Muscle layer of duodenum (tissue), 2 donors: Measurements from ENCODE around the gene BICD2.
"Not testable (repeated sequence)": the region's sequence is repeated elsewhere in the genome, so short reads cannot be mapped to it uniquely, and the experiment has no call there.

Experiments used
- H3K27ac ChIP-seq: one replicate; pipeline ENCODE4 v1.7.0; 2013; ENCODE audit warnings: mild to moderate bottlenecking, low read length
- H3K27me3 ChIP-seq: one replicate; pipeline ENCODE4 v1.7.0; 2013; ENCODE audit warnings: low read depth, mild to moderate bottlenecking, control low read depth, low read length
- H3K36me3 ChIP-seq, 2 donors: one replicate each; pipeline ENCODE4 v1.7.0; 2013; ENCODE audit warnings: low read length in 2 of 2, control low read depth in 1 of 2, mild to moderate bottlenecking in 1 of 2; ENCODE audit not compliant: insufficient read depth in 2 of 2, control insufficient read depth in 1 of 2
- H3K4me1 ChIP-seq, 2 donors: one replicate each; pipeline ENCODE4 v1.7.0; 2013; ENCODE audit warnings: low read length in 2 of 2, mild to moderate bottlenecking in 2 of 2, control low read depth in 1 of 2, moderate library complexity in 1 of 2; ENCODE audit not compliant: insufficient read depth in 2 of 2, control insufficient read depth in 1 of 2
- H3K4me3 ChIP-seq, 2 donors: one replicate each; pipeline ENCODE4 v1.7.0; 2013; ENCODE audit warnings: low read length in 2 of 2, low read depth in 1 of 2, mild to moderate bottlenecking in 1 of 2
- H3K9me3 ChIP-seq, 2 donors: one replicate each; pipeline ENCODE4 v1.7.0; 2013; ENCODE audit warnings: low read length in 2 of 2, control low read depth in 1 of 2, mild to moderate bottlenecking in 1 of 2; ENCODE audit not compliant: control insufficient read depth in 1 of 2
- donor health status: healthy.

BICD2 gene

GRCh38 chr9:92764381-92764987 is at the start of gene BICD2:
Gene BICD2, minus strand, starts transcription at chr9:92764833. Its CDS starts 89 bp downstream, at chr9:92764744.
- Histone ChIP-seq H3K36me3 (no peaks in the 10 kb centered on the region), H3K27ac (peak within 1 kb of the TSS; percentile 89), H3K9me3 (no peaks in the 10 kb centered on the region), H3K4me1 (peaks cover 17 to 44% of the 10 kb centered on the region in 2 donors), H3K4me3 (peak within 1 kb of the TSS; percentile 76 to 98), H3K27me3 (no peaks in the 10 kb centered on the region)

DNA sequence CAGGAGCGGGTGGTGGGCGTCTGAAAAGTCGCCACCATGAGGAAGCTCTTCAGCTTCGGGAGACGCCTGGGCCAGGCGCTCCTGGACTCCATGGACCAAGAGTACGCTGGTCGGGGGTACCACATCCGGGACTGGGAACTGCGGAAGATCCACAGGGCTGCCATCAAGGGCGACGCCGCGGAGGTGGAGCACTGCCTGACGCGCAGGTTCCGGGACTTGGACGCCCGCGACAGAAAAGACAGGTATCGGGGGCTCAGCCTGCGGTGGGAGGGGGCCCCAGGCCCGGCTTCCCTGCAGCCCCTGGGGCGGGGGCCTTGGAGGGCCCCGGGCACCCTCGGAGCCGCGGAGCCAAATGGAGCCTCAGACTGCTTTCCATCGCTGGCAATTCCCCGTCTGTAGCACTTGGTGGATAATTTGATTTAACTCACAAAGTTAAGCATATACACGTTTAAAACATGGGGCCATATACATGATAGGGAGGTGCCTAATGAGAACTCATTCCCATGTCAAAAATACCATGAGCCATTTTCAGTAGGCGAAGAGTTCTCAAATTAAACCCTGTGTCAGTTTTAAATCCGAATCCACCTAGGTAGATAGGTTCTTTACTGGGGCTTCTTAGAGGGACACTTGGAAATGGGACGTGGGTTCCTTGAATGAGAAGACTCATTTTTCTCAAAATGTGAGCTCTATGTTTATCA is 45.1 kb upstream of the BICD2 start:
- H3K36me3 ChIP-seq, H3K9me3 ChIP-seq, H3K27ac ChIP-seq: not testable (repeated sequence)
- Histone ChIP-seq H3K4me3 (peak overlapping the region in 1 of 2 donors; percentile 44), H3K27me3 (peaks cover 61% of the 10 kb centered on the region), H3K4me1 (peaks cover 0 to 30% of the 10 kb centered on the region in 2 donors)

- H3K9me3 ChIP-seq = no peaks in the 10 kb centered on the region
- H3K27ac ChIP-seq = no peak overlapping the region
- H3K27me3 ChIP-seq = peaks cover 65% of the 10 kb centered on the region
- H3K4me1 ChIP-seq = peaks cover 0 to 30% of the 10 kb centered on the region in 2 donors
- no peaks in the 10 kb centered on the region for H3K36me3 ChIP-seq
- H3K4me3 ChIP-seq = peak overlapping the region in 1 of 2 donors; percentile 44
Measured at GRCh38 chr9:92808726-92809451, 44.3 kb upstream of the BICD2 start.

DNA sequence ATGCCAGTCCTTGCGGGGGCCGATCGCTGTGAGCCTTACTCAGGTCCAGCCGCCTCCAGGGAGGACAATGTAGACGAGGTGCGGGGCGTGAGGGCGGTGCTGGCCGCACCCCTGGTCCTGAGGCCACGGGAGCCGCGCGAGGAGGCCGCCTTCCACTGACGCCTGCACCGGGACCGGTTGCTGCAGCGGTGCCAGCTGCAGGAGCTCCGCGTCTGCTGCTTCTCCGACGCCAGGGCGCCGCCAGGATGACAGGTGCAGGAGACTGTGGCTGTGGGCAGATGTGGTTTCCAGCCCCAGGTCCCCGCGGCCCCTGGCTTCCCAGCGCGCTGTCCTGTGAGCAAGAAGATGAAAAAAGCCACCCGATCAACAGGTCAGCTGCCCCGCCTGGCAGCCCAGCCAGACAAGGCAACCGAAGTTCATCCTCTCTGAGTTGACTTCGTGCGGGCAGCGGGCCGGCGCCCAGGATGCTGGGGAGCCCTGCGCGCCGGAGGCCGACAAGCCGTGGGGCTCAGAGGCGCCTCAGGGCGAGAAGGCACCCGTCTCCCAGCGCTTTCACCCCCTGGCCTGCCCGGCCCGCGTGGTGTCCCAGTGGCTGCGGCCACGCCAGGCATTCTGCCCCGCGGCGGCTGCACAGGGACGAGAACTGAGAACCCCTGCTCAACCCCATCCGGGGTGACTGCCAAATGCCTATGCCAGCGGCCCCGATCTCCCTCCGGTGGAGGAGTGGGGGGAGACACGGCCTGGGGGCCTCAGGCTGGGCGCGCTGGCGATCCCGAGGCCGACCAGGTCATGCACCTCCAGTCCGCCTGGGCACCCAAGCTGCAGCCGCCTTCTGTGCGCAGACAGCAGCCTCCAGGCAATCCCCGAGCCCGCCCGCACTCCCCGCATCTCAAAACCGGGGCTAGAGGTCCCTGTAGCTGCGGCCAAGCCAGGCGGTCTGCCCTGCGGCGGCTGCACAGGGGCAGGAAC is 43.4 kb upstream of the BICD2 start:
- peaks cover 0 to 30% of the 10 kb centered on the region in 2 donors for H3K4me1 ChIP-seq
- peak overlapping the region in 1 of 2 donors; percentile 44 for H3K4me3 ChIP-seq
- H3K27me3 ChIP-seq = peaks cover 63% of the 10 kb centered on the region

GRCh38 chr9:92807031-92807756 is 42.6 kb upstream of the BICD2 start:
- Histone ChIP-seq H3K9me3 (no peaks in the 10 kb centered on the region), H3K4me1 (peaks cover 0 to 30% of the 10 kb centered on the region in 2 donors), H3K4me3 (peak overlapping the region in 1 of 2 donors; percentile 44), H3K36me3 (no peaks in the 10 kb centered on the region), H3K27me3 (peaks cover 58% of the 10 kb centered on the region), H3K27ac (no peak overlapping the region)

More for the DNA sequence above, 43.4 kb upstream of the BICD2 start:
- no peaks in the 10 kb centered on the region for H3K36me3 ChIP-seq
- H3K27ac ChIP-seq = no peak overlapping the region
- H3K9me3 ChIP-seq = no peaks in the 10 kb centered on the region

DNA sequence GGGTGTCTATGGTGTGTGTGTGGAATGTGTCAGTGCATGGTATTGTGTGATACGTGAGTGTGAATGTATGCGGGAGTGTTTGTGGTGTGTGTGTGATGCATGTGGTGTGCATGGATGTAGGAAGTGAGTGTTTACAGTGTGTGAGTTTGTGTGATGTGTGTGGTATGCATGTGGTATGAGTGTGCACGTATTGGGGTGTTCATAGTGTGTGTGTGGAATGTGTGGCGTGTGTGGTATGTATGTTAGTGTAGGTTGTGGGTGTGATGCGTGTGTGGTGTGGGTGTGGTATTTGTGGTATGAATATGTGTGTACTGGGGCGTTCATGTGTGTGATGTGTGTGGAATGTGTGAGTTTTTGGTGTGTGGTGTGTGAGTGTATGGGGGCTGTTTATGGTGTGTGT is 40.1 kb upstream of the BICD2 start:
- H3K4me3 ChIP-seq = no peak overlapping the region
- H3K27me3 ChIP-seq = peaks cover 46% of the 10 kb centered on the region
- H3K27ac ChIP-seq = no peak overlapping the region
- H3K9me3 ChIP-seq = no peaks in the 10 kb centered on the region
- no peaks in the 10 kb centered on the region for H3K36me3 ChIP-seq
- H3K4me1 ChIP-seq = peaks cover 0 to 27% of the 10 kb centered on the region in 2 donors

DNA sequence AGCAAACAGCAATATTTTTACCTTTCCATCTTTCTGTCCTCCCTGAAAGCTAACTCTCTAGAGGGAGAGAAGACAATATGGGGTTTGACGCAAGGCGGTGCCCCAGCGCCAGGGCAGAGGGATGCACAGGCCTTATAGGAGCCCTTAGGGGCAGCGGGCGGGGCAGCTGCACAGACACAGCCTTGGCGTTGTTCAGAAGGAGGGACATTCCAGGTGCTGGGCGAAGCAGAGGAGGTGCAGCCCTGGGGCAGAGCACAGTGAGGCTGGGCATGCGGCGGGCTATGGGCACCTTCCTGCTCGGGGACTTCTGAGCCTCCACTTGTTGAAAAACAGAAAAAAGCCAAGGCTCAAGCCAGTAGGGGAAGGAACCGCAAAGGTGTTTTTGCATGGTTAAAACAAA is 33.7 kb upstream of the BICD2 start:
- no peak overlapping the region for H3K4me3 ChIP-seq
- H3K27me3 ChIP-seq = peaks cover 4% of the 10 kb centered on the region
- H3K36me3 ChIP-seq = no peaks in the 10 kb centered on the region
- H3K9me3 ChIP-seq = no peaks in the 10 kb centered on the region
- no peaks in the 10 kb centered on the region for H3K4me1 ChIP-seq
- no peak overlapping the region for H3K27ac ChIP-seq

- H3K4me3 ChIP-seq, H3K27me3 ChIP-seq, H3K4me1 ChIP-seq, H3K9me3 ChIP-seq, H3K36me3 ChIP-seq, H3K27ac ChIP-seq: not testable (repeated sequence)
Measured at GRCh38 chr9:92796337-92796804, 31.7 kb upstream of the BICD2 start.

- no peak overlapping the region for H3K27ac ChIP-seq
- no peak overlapping the region for H3K4me3 ChIP-seq
- no peaks in the 10 kb centered on the region for H3K36me3 ChIP-seq
- H3K4me1 ChIP-seq = no peaks in the 10 kb centered on the region
- no peaks in the 10 kb centered on the region for H3K9me3 ChIP-seq
- H3K27me3 ChIP-seq = peaks cover 4% of the 10 kb centered on the region
Measured at GRCh38 chr9:92795598-92796336, 31.1 kb upstream of the BICD2 start.

GRCh38 chr9:92795000-92795399 is 30.4 kb upstream of the BICD2 start:
- Histone ChIP-seq H3K4me1 (no peaks in the 10 kb centered on the region), H3K27me3 (peaks cover 4% of the 10 kb centered on the region), H3K4me3 (no peak overlapping the region), H3K27ac (no peak overlapping the region), H3K36me3 (no peaks in the 10 kb centered on the region), H3K9me3 (no peaks in the 10 kb centered on the region)
